Inflammatory macrophage treated with lipopolysaccharide for 4 hours (primary cell): Measurements from ENCODE around the gene IL20RA.

Experiments used
- DNase-seq: peaks from one replicate; pipeline ENCODE4 v3.0.0-alpha.2; 2020

Gene IL20RA

DNA sequence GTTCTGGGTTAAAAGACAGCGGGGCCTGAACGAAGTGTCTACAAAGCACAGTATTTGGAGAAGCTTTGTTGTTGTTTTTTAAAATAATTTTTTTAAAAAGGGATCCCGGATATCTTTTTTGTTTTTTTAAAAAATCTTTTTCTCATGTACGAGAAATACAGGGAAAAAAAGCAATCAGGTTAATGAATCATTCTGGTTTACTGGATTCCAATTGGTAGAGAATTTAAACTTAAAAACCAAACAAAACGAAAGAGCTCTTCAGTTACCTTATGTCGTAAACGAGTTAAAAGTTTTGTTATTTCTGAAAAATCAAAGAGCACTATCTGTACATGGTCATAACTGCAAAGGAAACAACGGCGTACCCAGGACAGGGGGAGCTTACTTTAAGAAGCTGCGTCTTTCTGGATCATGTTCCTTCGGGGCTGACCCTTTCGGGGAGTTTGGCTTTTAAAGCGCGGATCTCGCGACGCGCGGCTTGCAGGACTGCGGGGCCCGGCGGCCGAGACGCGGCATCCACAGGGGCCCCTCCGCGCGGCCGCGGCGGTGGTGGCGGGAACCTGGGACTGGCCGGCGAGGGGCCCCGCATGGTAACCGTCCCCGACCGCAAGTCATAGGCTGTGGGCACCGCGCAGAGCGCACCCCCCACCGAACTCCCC, 927 bp downstream of the IL20RA start:
- peak; percentile 4 for DNase-seq

DNA sequence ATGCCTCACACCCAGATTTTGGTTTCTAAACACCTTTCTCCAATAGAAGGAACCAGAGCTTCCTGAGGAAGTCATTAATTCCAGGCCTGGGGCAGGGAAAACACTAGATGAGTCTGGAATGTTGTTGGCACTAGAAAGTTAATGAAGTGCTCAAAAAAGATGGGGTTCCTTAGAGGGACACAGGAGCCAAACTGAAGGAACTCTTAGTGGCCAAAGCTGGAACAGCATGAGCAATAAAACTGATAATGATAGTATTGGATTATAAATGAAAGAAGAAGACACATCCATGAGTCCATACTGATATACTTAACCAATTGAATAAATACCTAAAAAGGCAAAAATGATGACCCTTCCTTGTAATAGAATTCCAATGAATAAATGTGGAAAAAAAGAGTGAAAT, 4.4 kb downstream of the IL20RA start:
- DNase-seq = no peak

DNA sequence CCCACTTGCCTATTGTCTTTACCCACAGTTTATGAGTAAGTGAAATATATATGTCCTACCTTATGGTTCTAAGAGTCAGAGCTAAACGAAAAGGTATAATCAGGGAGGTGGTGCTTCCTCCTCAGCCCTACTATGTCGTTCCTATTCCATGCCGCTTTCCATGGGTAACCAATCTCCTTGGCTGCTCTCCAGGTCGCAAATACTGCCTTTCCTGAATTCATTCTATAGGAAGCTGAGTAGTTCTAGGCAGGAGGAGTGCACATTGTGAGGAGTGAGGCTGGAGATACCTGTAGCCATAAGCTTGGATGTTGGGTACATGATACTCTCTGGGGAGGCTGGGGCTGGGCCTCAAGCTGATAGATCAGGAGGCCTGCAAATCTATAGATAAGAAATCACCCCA, 5.8 kb downstream of the IL20RA start:
- no peak for DNase-seq

DNA sequence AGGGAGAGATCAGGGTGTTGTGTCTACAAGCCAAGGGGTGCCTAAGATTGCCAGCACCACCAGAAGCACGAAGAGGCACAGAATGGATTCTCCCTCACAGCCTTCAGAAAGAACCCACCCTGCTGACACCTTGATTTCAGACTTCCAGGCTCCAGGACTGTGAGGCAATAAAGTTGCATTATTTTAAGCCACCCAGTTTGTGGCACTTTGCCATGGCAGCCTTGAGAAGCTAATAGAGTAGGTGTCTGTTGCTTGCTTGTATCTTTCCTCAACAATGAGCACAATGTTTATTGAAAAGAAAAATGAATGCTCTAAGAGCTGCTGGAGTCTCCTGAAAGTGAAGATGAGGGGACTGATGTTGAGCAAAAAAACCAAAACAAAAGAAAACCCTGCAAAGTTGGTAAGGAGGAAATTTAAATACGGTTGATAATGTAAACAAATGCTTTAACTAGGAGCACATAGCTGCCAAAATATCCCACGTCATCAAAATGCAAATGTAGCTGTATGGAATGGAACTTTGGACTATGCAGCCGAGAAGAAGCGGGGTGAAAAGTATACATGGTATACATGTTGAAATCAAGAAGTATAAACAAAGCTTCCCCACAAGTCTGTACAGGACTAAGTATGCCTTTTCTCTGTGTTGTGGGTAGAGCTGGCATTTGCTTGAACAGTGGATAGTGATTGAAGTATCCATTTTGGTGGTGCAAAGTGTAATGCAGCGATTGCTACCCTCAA, 8.0 kb downstream of the IL20RA start:
- DNase-seq = no peak

DNA sequence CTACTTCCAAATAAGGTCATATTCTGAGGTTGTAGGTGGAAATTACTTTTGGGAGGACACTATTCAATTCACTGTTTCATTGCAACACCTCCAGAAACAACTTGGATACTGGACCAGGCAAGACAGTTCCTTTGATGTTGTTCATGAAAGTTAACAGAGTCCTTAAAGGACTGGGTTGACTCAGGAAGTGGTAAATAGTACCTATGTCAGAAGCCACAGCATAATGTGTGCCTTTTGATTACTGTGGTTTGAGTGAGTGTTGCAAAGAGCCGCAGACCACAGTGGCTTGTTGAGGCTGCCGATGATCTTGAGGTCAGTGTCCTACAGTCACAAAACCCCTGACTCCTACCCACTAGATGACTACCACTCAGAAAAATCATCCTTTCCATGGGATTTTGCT, 10.9 kb downstream of the IL20RA start:
- DNase-seq = no peak

DNA sequence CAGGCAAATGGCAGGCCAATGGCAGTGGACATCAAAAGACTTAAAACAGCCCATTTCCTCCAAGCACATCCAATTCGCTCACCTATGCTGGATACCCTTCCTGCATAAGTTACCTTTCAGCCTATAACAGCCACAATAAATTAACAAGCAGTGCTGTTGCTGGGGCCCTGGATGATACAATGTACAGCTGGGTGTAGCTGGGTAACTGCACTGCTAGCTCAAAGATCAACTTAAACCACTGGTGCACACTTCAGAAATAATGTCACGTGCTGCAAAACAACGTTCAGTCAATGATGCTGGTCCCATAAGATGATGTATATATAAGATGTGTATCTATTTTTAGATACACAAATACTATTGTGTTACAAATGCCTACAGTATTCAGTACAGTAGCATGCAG, 13.6 kb downstream of the IL20RA start:
- DNase-seq = no peak

DNA sequence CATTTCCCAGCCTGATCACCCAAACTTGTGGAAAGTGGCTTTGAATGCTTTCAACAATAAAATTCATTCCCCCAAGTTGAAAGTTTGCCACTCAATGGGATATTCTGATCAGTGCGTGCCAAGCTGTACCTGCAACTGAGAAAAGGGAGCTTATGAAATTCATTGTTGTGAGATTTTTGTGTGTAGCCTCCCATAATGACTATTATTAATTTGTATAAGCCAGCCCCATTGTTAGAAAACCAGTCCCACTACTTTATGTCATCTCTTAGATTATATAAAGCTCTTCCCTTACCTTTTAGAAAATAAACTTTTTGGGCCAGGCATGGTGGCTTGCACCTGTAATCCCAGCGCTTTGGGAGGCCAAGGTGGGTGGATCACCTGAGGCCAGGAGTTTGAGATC, 15.9 kb downstream of the IL20RA start:
- DNase-seq = no peak

DNA sequence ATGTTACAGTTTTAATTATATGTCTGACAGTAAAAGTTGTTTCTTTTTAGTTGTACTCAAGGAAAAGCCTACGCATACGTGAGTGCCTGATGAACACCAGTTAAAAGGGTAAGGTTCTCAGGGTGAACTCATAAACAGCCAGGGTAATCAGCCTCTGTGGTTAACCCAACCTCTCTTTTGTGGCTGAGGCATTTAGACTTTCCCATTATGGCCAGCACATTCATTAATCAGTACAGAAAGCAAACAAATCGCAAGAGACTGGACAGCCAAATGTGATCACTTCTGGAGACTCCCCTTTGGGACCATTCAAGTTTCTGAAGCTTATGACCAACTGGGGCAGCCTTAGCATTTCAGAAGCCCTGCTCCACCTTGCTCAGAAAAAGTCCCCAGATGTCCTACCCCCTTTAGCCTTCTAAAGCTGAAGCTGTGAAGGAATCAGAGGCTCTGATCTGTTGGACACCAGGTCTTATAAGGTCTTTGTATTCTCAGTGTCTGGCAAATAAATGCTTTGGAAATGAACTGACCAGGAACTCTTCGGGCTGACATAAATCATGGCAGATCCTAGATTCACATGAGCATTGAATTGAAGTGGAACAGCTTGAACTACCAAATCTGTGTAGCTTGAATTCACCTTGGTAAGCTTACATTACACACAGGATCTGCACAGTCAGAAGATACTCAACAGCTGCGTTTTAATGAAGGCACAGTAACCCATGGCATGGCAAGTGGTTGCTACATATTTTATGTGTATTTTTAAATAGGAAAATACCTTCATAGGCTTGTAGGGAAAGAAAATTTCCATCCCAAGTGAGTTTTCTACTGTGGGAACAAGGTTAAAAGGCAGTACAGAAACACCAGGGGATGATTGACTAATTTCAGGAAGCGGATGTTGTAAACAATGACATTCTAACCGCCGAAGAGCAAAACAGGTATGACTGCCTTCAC, 18.7 kb downstream of the IL20RA start:
- DNase-seq = no peak

DNA sequence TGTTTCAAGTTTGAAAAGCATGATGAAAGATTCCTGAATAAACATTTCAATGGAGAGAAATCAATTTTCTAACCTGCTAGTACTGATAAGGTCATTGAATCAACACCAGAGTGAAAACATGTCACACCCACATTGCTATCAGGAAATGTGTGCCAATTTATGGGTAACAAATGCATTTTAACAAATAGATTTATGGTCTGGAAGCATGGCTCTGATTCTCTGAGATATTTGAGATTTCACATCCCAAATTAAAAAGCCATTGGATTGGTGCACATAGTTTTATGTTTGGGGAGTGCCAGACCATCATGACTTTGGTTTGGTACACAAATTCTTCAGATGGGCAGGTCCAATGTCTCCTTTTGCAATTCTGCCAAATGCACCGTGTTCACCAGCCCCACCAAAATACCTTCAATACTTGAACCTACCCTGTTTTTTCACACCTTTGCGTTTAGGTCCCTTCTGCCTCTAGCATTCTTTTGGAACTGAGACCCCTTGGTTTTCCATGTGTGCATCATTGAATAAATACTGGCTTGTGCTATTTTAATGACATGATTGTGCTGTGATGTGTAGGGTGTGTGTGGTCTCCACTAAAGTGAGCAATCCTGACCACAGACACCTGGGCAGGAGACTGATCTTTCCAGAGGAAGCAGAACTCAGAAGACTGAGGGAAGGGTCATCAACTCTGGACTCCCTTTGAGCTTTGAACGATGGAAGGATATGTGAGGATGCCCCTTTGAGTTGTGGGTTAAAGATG, 20.4 kb downstream of the IL20RA start:
- DNase-seq = no peak

DNA sequence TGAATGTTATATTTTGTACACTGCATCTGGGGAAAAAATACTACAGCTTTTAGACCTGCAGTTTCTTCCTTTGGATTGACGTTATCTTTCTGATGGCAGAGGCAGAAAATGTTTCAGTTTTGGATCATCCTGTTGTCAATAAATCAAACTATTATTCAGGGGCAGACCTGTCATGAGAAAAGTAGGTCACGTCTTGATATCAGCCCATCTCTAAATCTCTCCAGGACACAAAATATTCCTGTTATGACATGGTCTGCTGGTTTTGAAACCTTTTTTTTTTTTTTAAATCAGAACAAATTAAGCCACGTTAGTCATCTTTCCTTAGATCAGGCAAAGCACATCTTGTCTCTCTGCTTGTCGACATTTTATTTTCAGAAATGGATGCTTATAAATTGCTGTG, 24.0 kb downstream of the IL20RA start:
- no peak for DNase-seq

DNA sequence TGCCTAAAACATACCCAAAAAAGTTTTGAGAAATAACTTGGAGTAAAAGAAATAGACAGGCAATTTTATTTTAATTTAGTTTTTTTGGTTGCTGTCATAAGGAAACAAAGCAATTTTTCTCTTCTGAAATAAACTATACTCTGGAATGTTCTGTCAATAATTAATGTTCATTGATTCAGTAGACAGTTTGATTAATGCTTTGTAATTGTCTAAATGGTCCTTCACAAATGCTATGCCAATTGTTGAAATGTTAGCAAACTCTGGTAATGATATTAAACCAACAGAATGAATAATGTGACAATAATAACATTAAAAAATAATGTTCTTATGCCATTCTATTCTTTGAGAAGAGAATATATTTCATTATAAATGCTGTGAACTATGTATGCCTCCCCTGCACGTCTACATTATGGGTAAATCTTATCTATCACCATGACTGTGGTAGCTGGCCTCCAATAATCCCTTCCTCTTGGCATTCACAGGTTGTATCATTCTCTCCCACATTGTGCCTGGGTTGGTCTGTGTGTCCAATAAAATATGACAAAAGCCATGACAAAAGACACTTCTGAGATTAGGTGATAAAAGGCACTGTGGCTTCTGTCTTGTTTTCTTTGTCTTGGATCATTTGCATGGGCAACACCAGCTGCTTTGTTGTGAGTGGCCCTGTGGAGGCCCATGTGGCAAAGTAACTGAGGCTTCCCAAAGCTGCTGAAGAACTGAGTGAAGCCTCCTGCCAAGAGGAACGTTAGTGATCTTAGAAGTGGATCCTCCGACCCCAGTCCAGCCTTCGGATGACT, 25.1 kb downstream of the IL20RA start:
- DNase-seq = no peak

DNA sequence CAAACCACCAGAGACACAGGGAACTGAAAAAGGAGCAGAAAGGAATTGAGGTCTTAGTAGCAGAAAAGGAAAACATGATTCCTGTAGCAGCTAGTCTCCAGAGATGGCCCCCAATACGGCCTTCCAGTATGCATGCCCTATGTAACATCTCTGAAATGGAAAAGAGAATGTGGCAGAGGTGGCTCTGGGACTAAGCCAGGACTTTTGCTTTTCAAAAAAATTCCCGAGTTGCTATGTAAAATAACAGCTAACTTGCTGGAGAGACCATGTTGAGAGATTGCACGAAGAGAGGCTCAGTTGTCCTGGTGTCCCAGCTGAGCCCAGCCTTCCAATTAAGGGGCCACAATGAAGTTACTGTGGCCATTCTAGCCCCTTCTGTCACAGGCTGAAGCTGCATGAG, 27.7 kb downstream of the IL20RA start:
- no peak for DNase-seq

DNA sequence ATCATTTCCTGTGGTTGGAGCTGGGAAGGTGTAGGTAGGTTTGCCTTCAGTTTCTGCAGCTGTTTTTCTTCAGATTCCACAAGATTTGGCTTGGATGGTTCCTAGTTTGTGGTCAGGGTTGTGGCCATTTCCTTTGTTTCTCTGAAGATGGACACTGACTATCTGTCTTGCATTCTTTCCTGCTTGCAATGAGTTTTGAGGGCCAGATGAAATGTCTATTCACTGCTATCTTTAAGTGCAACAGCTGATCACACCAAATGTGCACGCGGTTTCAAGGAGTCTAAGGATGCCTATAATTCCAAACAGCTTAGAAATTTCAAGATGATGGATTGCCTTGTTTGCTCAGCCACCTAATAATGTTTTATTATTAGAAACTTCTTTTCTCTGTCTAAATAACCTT, 28.4 kb downstream of the IL20RA start:
- DNase-seq = no peak

DNA sequence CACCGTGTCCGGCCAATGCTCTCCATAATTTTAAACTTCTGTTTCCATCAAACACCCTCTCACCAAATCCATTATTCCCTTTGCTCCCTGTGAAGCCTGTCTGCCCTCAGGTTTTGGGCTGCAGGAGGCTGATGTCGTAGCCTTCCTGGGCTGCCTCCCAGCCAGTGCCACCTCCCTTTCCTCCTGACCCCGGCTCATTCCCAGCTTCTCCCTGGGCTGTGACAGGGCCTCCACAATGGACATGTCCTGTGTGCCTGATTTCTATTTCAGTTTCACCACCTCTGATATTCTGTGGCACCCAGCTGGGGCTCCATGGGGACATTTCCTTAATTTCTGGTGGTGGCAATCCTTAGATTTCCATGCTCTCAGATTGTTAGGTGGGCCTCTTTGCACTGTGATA, 28.8 kb downstream of the IL20RA start:
- no peak for DNase-seq

DNA sequence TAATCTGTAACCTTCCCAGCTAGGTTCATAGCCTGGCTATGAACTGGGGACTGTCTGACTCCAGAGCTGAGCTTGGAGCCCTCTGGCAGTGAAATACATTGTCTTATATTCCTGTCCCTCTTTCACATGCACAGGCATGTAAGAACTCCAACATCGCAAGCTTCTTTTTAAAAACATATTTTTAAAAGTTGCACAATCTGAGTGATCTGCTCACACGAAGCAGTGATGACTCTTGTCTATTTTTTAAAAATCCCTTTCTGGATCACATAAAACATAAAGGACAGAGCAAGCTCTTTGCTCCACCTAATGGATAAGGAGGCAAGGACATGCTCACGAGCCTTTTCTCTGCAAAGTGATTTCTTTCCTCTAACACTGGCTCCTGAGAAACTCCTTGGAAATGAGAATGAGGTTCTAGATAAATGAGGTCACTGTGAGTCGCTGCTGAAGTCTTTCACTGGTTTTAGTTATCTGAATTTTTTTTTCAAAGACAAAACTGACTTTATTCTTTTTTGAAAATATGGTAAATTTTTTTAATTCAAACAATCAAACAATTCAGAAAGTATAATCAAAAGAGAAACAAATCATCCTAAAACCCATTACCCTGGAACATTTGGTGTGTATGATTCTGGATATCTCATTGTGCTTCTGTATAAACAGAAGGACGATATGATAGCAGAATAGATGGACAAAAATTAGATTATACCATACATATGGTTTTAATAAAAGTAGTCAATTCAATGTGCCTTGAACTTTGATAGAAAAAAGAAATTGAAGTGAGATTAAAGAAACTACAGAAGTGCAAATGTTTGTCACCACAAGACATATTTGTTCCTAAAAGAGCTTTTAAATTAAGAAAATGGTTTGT, 30.8 kb downstream of the IL20RA start:
- peak; percentile 5 for DNase-seq

DNA sequence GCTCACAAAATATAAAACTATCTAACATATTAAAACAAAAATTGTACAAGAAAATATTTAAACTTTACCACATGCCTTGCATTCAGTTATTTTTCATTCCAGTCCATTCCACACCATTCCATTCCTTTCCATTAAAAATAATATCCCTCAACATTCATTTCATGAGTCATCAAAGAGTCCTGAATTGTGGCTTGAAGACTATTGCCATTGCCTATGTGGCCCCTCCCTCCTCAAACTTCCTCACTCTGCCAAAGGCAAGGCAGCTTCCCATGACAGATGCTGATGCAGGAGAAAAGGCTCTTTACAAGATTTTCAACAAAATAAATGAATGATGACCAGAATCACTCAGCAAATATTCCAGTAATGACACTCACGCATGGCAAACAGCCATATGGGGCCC, 31.7 kb downstream of the IL20RA start:
- DNase-seq = no peak

DNA sequence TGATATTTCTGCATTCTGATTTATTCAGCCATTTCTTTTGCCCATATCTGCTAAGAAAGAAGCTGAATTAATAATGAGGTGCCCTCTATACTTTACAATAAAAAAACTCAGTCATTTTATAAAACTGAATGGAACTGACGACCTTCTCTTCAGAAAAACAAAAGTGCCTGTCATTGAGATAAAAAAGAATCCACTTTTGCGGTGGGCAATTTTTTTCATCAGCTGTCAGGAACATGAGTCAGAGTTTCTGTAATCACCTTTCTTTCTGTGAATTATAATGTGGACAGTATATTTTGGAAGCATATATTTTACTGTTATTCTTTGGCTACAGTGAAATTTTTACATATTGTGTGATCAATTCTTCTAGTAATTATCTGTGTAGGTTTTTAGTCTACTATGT, 33.4 kb downstream of the IL20RA start:
- no peak for DNase-seq

DNA sequence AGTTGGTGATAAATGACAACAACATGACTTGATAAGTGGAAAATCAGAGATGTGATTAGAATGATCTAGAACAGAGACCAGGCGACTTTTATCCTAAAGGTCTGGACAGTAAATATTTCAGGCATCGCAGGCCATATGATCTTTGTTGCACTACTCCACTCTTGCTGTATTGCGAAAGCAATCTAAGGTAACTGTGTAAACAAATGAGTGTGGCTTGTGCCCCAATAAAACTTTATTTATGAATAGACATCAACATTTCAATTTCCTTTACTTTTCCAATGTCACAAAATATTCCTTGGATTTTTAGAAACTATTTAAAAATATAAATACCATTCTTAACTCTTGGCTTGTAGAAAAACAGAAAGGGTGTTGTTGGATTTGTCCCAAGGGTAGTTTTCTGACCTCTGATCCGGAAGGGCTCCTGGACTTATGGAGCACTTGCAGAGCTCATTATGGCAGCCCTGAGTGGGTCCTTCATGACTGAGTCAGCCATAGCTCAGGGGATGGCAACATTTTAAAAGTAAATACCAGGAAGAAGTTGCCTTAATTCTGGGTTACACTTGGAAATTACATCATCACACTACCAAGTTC, 34.5 kb downstream of the IL20RA start:
- no peak for DNase-seq

DNA sequence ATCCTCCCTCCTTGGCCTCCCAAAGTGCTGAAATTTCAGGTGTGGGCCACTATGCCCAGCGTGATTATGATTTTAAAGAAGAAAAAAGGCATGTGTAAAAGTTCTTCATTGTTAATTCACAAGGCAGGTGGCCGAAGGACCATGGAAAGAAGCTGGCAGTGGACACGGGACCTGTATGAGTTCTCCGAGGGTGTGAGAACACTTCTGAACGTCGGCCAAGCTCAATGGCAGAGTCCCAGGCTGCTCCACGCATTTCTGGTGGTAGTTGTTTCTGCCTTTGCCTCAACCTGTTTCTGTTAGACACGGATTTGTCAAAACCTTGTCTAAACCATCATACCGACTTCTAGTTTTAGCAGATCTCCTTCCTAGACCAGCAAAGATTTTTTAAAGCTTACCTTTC, 36.6 kb downstream of the IL20RA start:
- no peak for DNase-seq

DNA sequence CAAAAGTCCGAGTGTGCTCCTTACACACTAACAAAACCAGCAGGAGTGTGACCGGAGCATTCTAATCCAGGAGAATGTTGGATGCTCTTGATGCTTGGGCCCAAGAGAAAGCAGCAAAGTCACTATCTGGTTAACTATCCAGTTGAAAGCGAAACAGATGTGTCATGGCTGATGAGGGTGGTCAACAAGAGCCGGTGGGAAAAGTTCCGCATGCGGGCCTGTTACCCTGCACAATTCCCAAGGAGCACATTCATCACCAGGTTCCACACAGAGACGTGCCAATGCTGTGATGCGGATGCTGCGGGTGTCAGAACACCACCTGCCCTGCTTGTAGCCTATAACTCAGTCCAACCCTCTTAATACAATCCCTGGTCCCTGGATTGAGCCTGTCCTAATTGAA, 38.7 kb downstream of the IL20RA start:
- no peak for DNase-seq

DNA sequence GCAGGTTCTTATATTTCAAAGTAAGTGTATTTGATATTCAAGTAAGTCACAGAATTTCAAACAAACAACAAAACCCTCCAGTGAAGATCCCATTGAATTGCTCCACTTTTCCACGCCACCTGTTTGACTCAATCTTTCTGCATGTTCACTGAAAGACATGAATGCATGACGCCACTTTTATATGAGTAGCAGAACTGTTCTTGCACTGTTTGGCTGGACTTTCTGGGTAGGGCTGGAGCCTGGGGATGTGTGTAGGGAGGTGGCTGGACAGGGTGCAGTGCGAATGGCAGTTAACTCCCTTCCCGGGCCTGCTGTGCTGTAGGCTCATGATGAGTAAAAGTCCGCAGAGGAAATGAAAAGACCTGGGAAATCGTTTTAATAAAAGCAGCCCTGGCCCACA, 39.7 kb downstream of the IL20RA start:
- DNase-seq = no peak
